Neural progenitor cell (in vitro differentiated cells): ENCODE data around the gene MRPL32.

Experiments
- EZH2 ChIP-seq: fragments of 200-600 bp; sonication (generic); IDR thresholded peaks from 2 replicates; pipeline ENCODE4 v1.6.1; 2017; ENCODE audit warnings: antibody characterized with exemption, mild to moderate bottlenecking, moderate library complexity
- EZH2phosphoT487 ChIP-seq: fragments of 200-600 bp; sonication (generic); IDR thresholded peaks from 2 replicates; pipeline ENCODE4 v1.6.1; 2017; ENCODE audit warnings: antibody characterized with exemption
- TF ChIP-seq, protein P1 (sequence below): fragments of 200-600 bp; sonication (generic); IDR thresholded peaks from 2 replicates; pipeline ENCODE4 v1.5.1; 2017; ENCODE audit warnings: antibody characterized with exemption, mild to moderate bottlenecking

DNA sequence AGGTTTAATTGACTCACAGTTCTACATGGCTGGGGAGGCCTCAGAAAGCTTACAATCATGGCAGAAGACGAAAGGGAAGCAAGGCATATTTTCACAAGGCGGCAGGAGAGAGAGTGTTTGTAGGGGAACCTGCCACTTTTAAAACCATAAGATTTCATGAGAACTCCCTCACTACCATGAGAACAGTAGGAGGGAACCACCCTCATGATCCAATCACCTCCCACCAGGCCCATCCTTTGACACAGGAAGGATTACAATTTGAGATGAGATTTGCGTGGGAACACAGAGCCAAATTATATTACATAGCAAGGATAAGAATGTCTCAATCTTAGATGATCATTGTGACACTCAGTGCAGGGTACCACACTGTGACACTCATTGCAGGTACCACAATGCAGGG, 44.2 kb downstream of the MRPL32 start:
- TF ChIP-seq EZH2 (no peak), EZH2phosphoT487 (no peak)
- TF ChIP-seq, protein P1, sequence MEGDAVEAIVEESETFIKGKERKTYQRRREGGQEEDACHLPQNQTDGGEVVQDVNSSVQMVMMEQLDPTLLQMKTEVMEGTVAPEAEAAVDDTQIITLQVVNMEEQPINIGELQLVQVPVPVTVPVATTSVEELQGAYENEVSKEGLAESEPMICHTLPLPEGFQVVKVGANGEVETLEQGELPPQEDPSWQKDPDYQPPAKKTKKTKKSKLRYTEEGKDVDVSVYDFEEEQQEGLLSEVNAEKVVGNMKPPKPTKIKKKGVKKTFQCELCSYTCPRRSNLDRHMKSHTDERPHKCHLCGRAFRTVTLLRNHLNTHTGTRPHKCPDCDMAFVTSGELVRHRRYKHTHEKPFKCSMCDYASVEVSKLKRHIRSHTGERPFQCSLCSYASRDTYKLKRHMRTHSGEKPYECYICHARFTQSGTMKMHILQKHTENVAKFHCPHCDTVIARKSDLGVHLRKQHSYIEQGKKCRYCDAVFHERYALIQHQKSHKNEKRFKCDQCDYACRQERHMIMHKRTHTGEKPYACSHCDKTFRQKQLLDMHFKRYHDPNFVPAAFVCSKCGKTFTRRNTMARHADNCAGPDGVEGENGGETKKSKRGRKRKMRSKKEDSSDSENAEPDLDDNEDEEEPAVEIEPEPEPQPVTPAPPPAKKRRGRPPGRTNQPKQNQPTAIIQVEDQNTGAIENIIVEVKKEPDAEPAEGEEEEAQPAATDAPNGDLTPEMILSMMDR: no peak
